Stomach smooth muscle (tissue), 2 donors: ENCODE data around the gene STON2.

Experiments used
- H3K27ac ChIP-seq: one replicate; pipeline ENCODE4 v1.7.0; 2013; ENCODE audit warnings: mild to moderate bottlenecking, low read length, inconsistent platforms
- H3K27me3 ChIP-seq, 2 donors: one replicate each; pipeline ENCODE4 v1.7.0; 2013; ENCODE audit warnings: low read length in 2 of 2; ENCODE audit not compliant: insufficient read depth in 2 of 2, control insufficient read depth in 1 of 2
- H3K36me3 ChIP-seq, 2 donors: one replicate each; pipeline ENCODE4 v1.7.0; 2013; ENCODE audit warnings: low read length in 2 of 2; ENCODE audit not compliant: control insufficient read depth in 2 of 2, insufficient read depth in 2 of 2
- H3K4me1 ChIP-seq: one replicate; pipeline ENCODE4 v1.7.0; 2013; ENCODE audit warnings: low read length; ENCODE audit not compliant: control insufficient read depth, insufficient read depth
- H3K4me3 ChIP-seq, 2 donors: one replicate each; pipeline ENCODE4 v1.7.0; 2013; ENCODE audit warnings: low read length in 2 of 2
- H3K9ac ChIP-seq, 2 donors: one replicate each; pipeline ENCODE4 v1.7.0; 2013; ENCODE audit warnings: low read length in 2 of 2, mild to moderate bottlenecking in 1 of 2
- H3K9me3 ChIP-seq, 2 donors: one replicate each; pipeline ENCODE4 v1.7.0; 2013; ENCODE audit warnings: low read length in 2 of 2; ENCODE audit not compliant: control insufficient read depth in 2 of 2
- donor health status: healthy.
- donor health status: Pancreatic carcinoma.

Gene STON2

GRCh38 chr14:81303258-81303935 lies 96.7 kb downstream of the STON2 start:
- H3K9ac ChIP-seq, result no peak overlapping the region
- no peak overlapping the region for H3K27ac ChIP-seq
- no peaks in the 10 kb centered on the region for H3K36me3 ChIP-seq
- no peak overlapping the region for H3K4me3 ChIP-seq
- no peaks in the 10 kb centered on the region for H3K9me3 ChIP-seq
- H3K4me1 ChIP-seq, result no peaks in the 10 kb centered on the region
- H3K27me3 ChIP-seq, result no peaks in the 10 kb centered on the region

GRCh38 chr14:81302638-81303037 lies 97.5 kb downstream of the STON2 start:
- H3K27me3 ChIP-seq, result no peaks in the 10 kb centered on the region
- H3K36me3 ChIP-seq, result no peaks in the 10 kb centered on the region
- no peak overlapping the region for H3K27ac ChIP-seq
- H3K9me3 ChIP-seq, result no peaks in the 10 kb centered on the region
- H3K9ac ChIP-seq, result no peak overlapping the region
- H3K4me1 ChIP-seq, result no peaks in the 10 kb centered on the region
- H3K4me3 ChIP-seq, result no peak overlapping the region

- Histone ChIP-seq H3K9ac (no peak overlapping the region), H3K27ac (no peak overlapping the region), H3K27me3 (no peaks in the 10 kb centered on the region), H3K36me3 (no peaks in the 10 kb centered on the region), H3K4me1 (no peaks in the 10 kb centered on the region), H3K9me3 (no peaks in the 10 kb centered on the region), H3K4me3 (no peak overlapping the region)
Measured at GRCh38 chr14:81301813-81302212, 98.3 kb downstream of the STON2 start.

- no peak overlapping the region for H3K4me3 ChIP-seq
- no peaks in the 10 kb centered on the region for H3K36me3 ChIP-seq
- H3K27ac ChIP-seq, result no peak overlapping the region
- no peaks in the 10 kb centered on the region for H3K9me3 ChIP-seq
- H3K27me3 ChIP-seq, result no peaks in the 10 kb centered on the region
- no peak overlapping the region for H3K9ac ChIP-seq
- no peaks in the 10 kb centered on the region for H3K4me1 ChIP-seq
Measured at GRCh38 chr14:81301371-81301770, 98.8 kb downstream of the STON2 start.

GRCh38 chr14:81298911-81299310 lies 101.2 kb downstream of the STON2 start:
- Histone ChIP-seq H3K27me3 (no peaks in the 10 kb centered on the region), H3K4me3 (no peak overlapping the region), H3K27ac (no peak overlapping the region), H3K9ac (no peak overlapping the region), H3K36me3 (no peaks in the 10 kb centered on the region), H3K4me1 (no peaks in the 10 kb centered on the region), H3K9me3 (no peaks in the 10 kb centered on the region)

- Histone ChIP-seq H3K27ac (no peak overlapping the region), H3K36me3 (no peaks in the 10 kb centered on the region), H3K4me3 (no peak overlapping the region), H3K4me1 (no peaks in the 10 kb centered on the region), H3K9ac (no peak overlapping the region), H3K27me3 (no peaks in the 10 kb centered on the region), H3K9me3 (no peaks in the 10 kb centered on the region)
Measured at GRCh38 chr14:81298122-81298521, 102.0 kb downstream of the STON2 start.

GRCh38 chr14:81295958-81296923 lies 103.9 kb downstream of the STON2 start:
- no peak overlapping the region for H3K4me3 ChIP-seq
- no peak overlapping the region for H3K9ac ChIP-seq
- H3K9me3 ChIP-seq, result no peaks in the 10 kb centered on the region
- no peaks in the 10 kb centered on the region for H3K27me3 ChIP-seq
- H3K27ac ChIP-seq, result no peak overlapping the region
- H3K4me1 ChIP-seq, result no peaks in the 10 kb centered on the region
- no peaks in the 10 kb centered on the region for H3K36me3 ChIP-seq

GRCh38 chr14:81289516-81289915 lies 110.6 kb downstream of the STON2 start:
- no peak overlapping the region for H3K4me3 ChIP-seq
- H3K9ac ChIP-seq, result no peak overlapping the region
- no peak overlapping the region for H3K27ac ChIP-seq
- no peaks in the 10 kb centered on the region for H3K36me3 ChIP-seq
- no peaks in the 10 kb centered on the region for H3K9me3 ChIP-seq
- no peaks in the 10 kb centered on the region for H3K27me3 ChIP-seq
- H3K4me1 ChIP-seq, result no peaks in the 10 kb centered on the region

GRCh38 chr14:81286574-81287370 lies 113.4 kb downstream of the STON2 start:
- no peaks in the 10 kb centered on the region for H3K27me3 ChIP-seq
- H3K36me3 ChIP-seq, result no peaks in the 10 kb centered on the region
- no peaks in the 10 kb centered on the region for H3K9me3 ChIP-seq
- H3K4me3 ChIP-seq, result no peak overlapping the region
- H3K27ac ChIP-seq, result no peak overlapping the region
- no peaks in the 10 kb centered on the region for H3K4me1 ChIP-seq
- no peak overlapping the region for H3K9ac ChIP-seq

GRCh38 chr14:81285245-81285644 lies 114.9 kb downstream of the STON2 start:
- Histone ChIP-seq H3K9me3 (no peaks in the 10 kb centered on the region), H3K4me3 (no peak overlapping the region), H3K27ac (no peak overlapping the region), H3K27me3 (no peaks in the 10 kb centered on the region), H3K9ac (no peak overlapping the region), H3K4me1 (no peaks in the 10 kb centered on the region), H3K36me3 (no peaks in the 10 kb centered on the region)
